ENCODE results near the gene GPHN. TPM values are rescaled to one million over a fixed set of nuclear protein-coding genes. Genes with fewer than 3 reads are reported as not detected.

Gene GPHN
- total RNA-seq, 1 experiment from 2014 or later = 11.3 TPM

DNA sequence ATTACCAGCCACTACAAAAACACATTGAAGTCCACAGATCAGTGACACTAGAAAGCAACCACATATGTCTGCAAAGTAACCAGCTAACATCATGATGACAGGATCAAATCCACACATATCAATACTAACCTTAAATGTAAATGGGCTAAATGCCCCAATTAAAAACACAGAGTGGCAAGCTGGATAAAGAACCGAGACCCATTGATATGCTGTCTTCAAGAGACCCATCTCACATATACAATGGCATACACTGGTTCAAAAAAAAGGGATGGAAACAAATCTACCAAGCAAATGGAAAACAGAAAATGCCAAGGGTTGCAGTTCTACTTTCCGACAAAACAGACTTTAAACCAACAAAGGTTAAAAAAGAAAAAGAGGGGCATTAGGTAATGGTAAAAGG is 307.7 kb downstream of the GPHN start:
- TF ChIP-seq, protein P1, sequence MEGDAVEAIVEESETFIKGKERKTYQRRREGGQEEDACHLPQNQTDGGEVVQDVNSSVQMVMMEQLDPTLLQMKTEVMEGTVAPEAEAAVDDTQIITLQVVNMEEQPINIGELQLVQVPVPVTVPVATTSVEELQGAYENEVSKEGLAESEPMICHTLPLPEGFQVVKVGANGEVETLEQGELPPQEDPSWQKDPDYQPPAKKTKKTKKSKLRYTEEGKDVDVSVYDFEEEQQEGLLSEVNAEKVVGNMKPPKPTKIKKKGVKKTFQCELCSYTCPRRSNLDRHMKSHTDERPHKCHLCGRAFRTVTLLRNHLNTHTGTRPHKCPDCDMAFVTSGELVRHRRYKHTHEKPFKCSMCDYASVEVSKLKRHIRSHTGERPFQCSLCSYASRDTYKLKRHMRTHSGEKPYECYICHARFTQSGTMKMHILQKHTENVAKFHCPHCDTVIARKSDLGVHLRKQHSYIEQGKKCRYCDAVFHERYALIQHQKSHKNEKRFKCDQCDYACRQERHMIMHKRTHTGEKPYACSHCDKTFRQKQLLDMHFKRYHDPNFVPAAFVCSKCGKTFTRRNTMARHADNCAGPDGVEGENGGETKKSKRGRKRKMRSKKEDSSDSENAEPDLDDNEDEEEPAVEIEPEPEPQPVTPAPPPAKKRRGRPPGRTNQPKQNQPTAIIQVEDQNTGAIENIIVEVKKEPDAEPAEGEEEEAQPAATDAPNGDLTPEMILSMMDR (IDR thresholded peaks at IDR 0.05; ENCODE audit: insufficient read depth in 1 of 2, low read depth in 1 of 2, low read length in 1 of 2, severe bottlenecking in 1 of 2, unreplicated experiment in 1 of 2) = no peak
- H3K27me3 Mint-ChIP-seq (ENCODE audit: insufficient read depth, unreplicated experiment) = no peaks in the 10 kb centered on the region
- Histone ChIP-seq H3K27me3 (replicated peaks; ENCODE audit: control insufficient read depth, insufficient read depth, low read length) (no peaks in the 10 kb centered on the region), H3K9me3 (peaks cover 6% of the 10 kb centered on the region), H3K36me3 (ENCODE audit: control insufficient read depth, insufficient read depth, low read length) (no peaks in the 10 kb centered on the region), H3K4me3 (ENCODE audit: low read depth, low read length) (no peak overlapping the region), H3K4me1 (no peaks in the 10 kb centered on the region)
- ChIA-PET CTCF (no interaction called here), POLR2A (no interaction called here)
- no peak overlapping the region for H3K27ac Mint-ChIP-seq (ENCODE audit: unreplicated experiment)
- H3K4me1 Mint-ChIP-seq (ENCODE audit: low read depth, unreplicated experiment) = no peaks in the 10 kb centered on the region
- H3K4me3 Mint-ChIP-seq (ENCODE audit: unreplicated experiment) = no peak overlapping the region
- no peaks in the 10 kb centered on the region for H3K9me3 Mint-ChIP-seq (ENCODE audit: unreplicated experiment)
- BruUV-seq (replicated peaks) = no TSS peak
- H3K36me3 Mint-ChIP-seq (ENCODE audit: insufficient read depth, unreplicated experiment) = no peaks in the 10 kb centered on the region
- intact Hi-C loops (cut with micrococcal nuclease; ENCODE audit: unreplicated experiment) = no loop called here
- no peak for DNase-seq

DNA sequence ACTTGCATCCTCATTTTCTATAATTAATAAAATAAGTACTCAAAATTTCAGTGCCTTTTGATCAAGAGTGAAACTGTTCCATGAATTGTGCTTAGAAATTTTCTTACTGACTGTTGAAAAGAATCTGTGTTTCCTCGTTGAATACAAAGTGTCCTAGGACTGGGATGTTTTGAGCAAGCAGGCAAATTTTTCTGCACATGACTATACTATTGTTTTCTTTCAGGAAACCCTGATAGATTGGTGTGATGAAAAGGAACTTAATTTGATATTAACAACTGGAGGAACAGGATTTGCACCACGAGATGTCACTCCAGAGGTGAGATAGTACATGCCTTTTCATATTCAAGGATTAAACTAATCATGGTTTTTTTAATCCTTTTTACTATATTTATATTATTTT is 316.3 kb downstream of the GPHN start:
- POLR2A ChIA-PET = no interaction called here
- no peak overlapping the region for H3K4me3 Mint-ChIP-seq (ENCODE audit: unreplicated experiment)
- Histone ChIP-seq H3K27me3 (replicated peaks; ENCODE audit: control insufficient read depth, insufficient read depth, low read length) (no peaks in the 10 kb centered on the region), H3K4me3 (ENCODE audit: low read depth, low read length) (no peak overlapping the region), H3K4me1 (no peaks in the 10 kb centered on the region), H3K9me3 (no peaks in the 10 kb centered on the region), H3K36me3 (ENCODE audit: control insufficient read depth, insufficient read depth, low read length) (no peaks in the 10 kb centered on the region)
- no peaks in the 10 kb centered on the region for H3K9me3 Mint-ChIP-seq (ENCODE audit: unreplicated experiment)
- TF ChIP-seq, protein P1 (IDR thresholded peaks at IDR 0.05; ENCODE audit: insufficient read depth in 1 of 2, low read depth in 1 of 2, low read length in 1 of 2, severe bottlenecking in 1 of 2, unreplicated experiment in 1 of 2) = no peak
- no TSS peak for BruUV-seq (replicated peaks)
- no peak overlapping the region for H3K27ac Mint-ChIP-seq (ENCODE audit: unreplicated experiment)
- intact Hi-C loops (cut with micrococcal nuclease; ENCODE audit: unreplicated experiment) = no loop called here
- H3K27me3 Mint-ChIP-seq (ENCODE audit: insufficient read depth, unreplicated experiment) = no peaks in the 10 kb centered on the region
- no peak for DNase-seq
- H3K4me1 Mint-ChIP-seq (ENCODE audit: low read depth, unreplicated experiment) = no peaks in the 10 kb centered on the region
- H3K36me3 Mint-ChIP-seq (ENCODE audit: insufficient read depth, unreplicated experiment) = no peaks in the 10 kb centered on the region
- CTCF ChIA-PET = no interaction called here

DNA sequence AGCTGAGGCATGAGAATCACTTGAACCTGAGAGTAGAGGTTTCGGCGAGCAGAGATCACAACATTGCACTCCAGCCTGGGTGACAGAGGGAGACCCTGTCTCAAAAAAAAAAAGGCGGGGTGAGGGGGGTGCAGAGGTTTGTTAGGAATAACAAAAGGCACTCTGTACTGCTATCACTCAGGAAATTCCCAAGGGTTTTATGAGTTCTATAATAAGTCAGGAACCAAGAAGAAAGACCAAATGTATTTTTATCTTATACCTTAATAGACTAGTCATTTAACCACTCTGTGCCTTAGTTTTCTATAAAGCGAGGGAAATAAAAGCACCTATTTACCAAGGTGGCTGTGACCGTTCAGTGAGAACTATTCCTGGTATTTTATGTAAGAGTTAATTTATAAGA is 319.2 kb downstream of the GPHN start:
- Histone ChIP-seq H3K36me3 (ENCODE audit: control insufficient read depth, insufficient read depth, low read length) (no peaks in the 10 kb centered on the region), H3K4me3 (ENCODE audit: low read depth, low read length) (no peak overlapping the region), H3K27me3 (replicated peaks; ENCODE audit: control insufficient read depth, insufficient read depth, low read length) (no peaks in the 10 kb centered on the region), H3K9me3 (no peaks in the 10 kb centered on the region), H3K4me1 (no peaks in the 10 kb centered on the region)
- BruUV-seq (replicated peaks) = no TSS peak
- Mint-ChIP-seq H3K36me3 (ENCODE audit: insufficient read depth, unreplicated experiment) (no peaks in the 10 kb centered on the region), H3K27ac (ENCODE audit: unreplicated experiment) (no peak overlapping the region), H3K4me3 (ENCODE audit: unreplicated experiment) (no peak overlapping the region), H3K4me1 (ENCODE audit: low read depth, unreplicated experiment) (no peaks in the 10 kb centered on the region), H3K9me3 (ENCODE audit: unreplicated experiment) (no peaks in the 10 kb centered on the region), H3K27me3 (ENCODE audit: insufficient read depth, unreplicated experiment) (no peaks in the 10 kb centered on the region)
- intact Hi-C loops (cut with micrococcal nuclease; ENCODE audit: unreplicated experiment) = no loop called here
- DNase-seq = no peak
- ChIA-PET CTCF (no interaction called here), POLR2A (no interaction called here)
- TF ChIP-seq, protein P1 (IDR thresholded peaks at IDR 0.05; ENCODE audit: insufficient read depth in 1 of 2, low read depth in 1 of 2, low read length in 1 of 2, severe bottlenecking in 1 of 2, unreplicated experiment in 1 of 2) = no peak
